HG02798 (cell line): ENCODE measurements around the gene IFTAP.
"Not testable (repeated sequence)": the region's sequence is repeated elsewhere in the genome, so short reads cannot be mapped to it uniquely, and the experiment has no call there.

Experiments used
- ATAC-seq: cut with Tn5 transposase; IDR thresholded peaks from one replicate; pipeline ENCODE4 v1.9.1; 2021; ENCODE audit warnings: mild to moderate bottlenecking; ENCODE audit not compliant: unreplicated experiment, poor library complexity

IFTAP gene

GRCh38 chr11:36628765-36629244 is 34.5 kb downstream of the IFTAP start:
- no peak for ATAC-seq

GRCh38 chr11:36631774-36632173 is 37.5 kb downstream of the IFTAP start:
- peak; percentile 77 for ATAC-seq

- ATAC-seq = no peak
Measured at GRCh38 chr11:36635066-36635862, 41.0 kb downstream of the IFTAP start.

GRCh38 chr11:36638556-36638955 is 44.3 kb downstream of the IFTAP start:
- ATAC-seq = no peak

- no peak for ATAC-seq
Measured at GRCh38 chr11:36657610-36658267, 63.4 kb downstream of the IFTAP start.

GRCh38 chr11:36661359-36661758 is 67.1 kb downstream of the IFTAP start:
- not testable (repeated sequence) for ATAC-seq

GRCh38 chr11:36672815-36673450 is 78.6 kb downstream of the IFTAP start:
- ATAC-seq = no peak

- not testable (repeated sequence) for ATAC-seq
Measured at GRCh38 chr11:36679547-36679946, 85.2 kb downstream of the IFTAP start.

- ATAC-seq = no peak
Measured at GRCh38 chr11:36683818-36684217, 89.5 kb downstream of the IFTAP start.

GRCh38 chr11:36684840-36685801 is 90.8 kb downstream of the IFTAP start:
- ATAC-seq = peak; percentile 77

- ATAC-seq = no peak
Measured at GRCh38 chr11:36688132-36688531, 93.8 kb downstream of the IFTAP start.

- ATAC-seq = no peak
Measured at GRCh38 chr11:36688571-36689291, 94.4 kb downstream of the IFTAP start.

- ATAC-seq = no peak
Measured at GRCh38 chr11:36689442-36689841, 95.1 kb downstream of the IFTAP start.

- no peak for ATAC-seq
Measured at GRCh38 chr11:36692704-36693103, 98.4 kb downstream of the IFTAP start.

GRCh38 chr11:36693139-36693843 is 99.0 kb downstream of the IFTAP start:
- ATAC-seq = no peak

GRCh38 chr11:36695111-36695510 is 100.8 kb downstream of the IFTAP start:
- no peak for ATAC-seq

GRCh38 chr11:36695571-36695970 is 101.3 kb downstream of the IFTAP start:
- no peak for ATAC-seq

- ATAC-seq = no peak
Measured at GRCh38 chr11:36696550-36696949, 102.2 kb downstream of the IFTAP start.

- ATAC-seq = no peak
Measured at GRCh38 chr11:36699271-36699670, 105.0 kb downstream of the IFTAP start.
